GM12864 (cell line): ENCODE results near the gene NRG2.

Experiments used
- DNase-seq: peaks from one replicate; pipeline ENCODE4 v3.0.0-alpha.2; 2011; ENCODE audit warnings: low read depth
- H3K4me3 ChIP-seq: 2 replicates; pipeline ENCODE4 v1.5.1; 2011; ENCODE audit warnings: mild to moderate bottlenecking, low read depth, low read length, control low read depth
- CTCF ChIP-seq: IDR thresholded peaks from 2 replicates; pipeline ENCODE4 v1.5.1; 2011; ENCODE audit warnings: low read depth, mild to moderate bottlenecking, moderate library complexity, low read length, control low read depth, inconsistent platforms; ENCODE audit errors: missing control alignments

The NRG2 gene

GRCh38 chr5:140033037-140033760 is 9.9 kb downstream of the NRG2 start:
- no peak for TF ChIP-seq CTCF
- H3K4me3 ChIP-seq = no peak overlapping the region
- DNase-seq = no peak

GRCh38 chr5:140032296-140032695 is 10.8 kb downstream of the NRG2 start:
- DNase-seq = no peak
- no peak for TF ChIP-seq CTCF
- no peak overlapping the region for H3K4me3 ChIP-seq

- DNase-seq = no peak
- no peak overlapping the region for H3K4me3 ChIP-seq
- TF ChIP-seq CTCF = no peak
Measured at GRCh38 chr5:140027807-140028206, 15.3 kb downstream of the NRG2 start.

- DNase-seq = no peak
- H3K4me3 ChIP-seq = no peak overlapping the region
- no peak for TF ChIP-seq CTCF
Measured at GRCh38 chr5:140025736-140026135, 17.4 kb downstream of the NRG2 start.

- DNase-seq = no peak
- no peak for TF ChIP-seq CTCF
- H3K4me3 ChIP-seq = no peak overlapping the region
Measured at GRCh38 chr5:140024928-140025327, 18.2 kb downstream of the NRG2 start.

- H3K4me3 ChIP-seq = no peak overlapping the region
- no peak for TF ChIP-seq CTCF
- no peak for DNase-seq
Measured at GRCh38 chr5:140023611-140024191, 19.4 kb downstream of the NRG2 start.
